ENCODE data around the gene EPHB6. TPM values are rescaled to one million over a fixed set of nuclear protein-coding genes. Genes with fewer than 3 reads are reported as not detected.

EPHB6 gene
- total RNA-seq, 1 experiment from 2014 or later, result 30.5 TPM

- Histone ChIP-seq H3K4me3 (ENCODE audit: low read length) (no peak overlapping the region), H3K4me2 (ENCODE audit: low read length) (no peak overlapping the region), H4K20me1 (ENCODE audit: low read length) (no peaks in the 10 kb centered on the region), H3K9me3 (ENCODE audit: low read length) (no peaks in the 10 kb centered on the region), H3K4me1 (ENCODE audit: insufficient read depth, low read length) (no peaks in the 10 kb centered on the region), H3K79me2 (ENCODE audit: low read length) (no peaks in the 10 kb centered on the region), H3K27me3 (ENCODE audit: low read length) (no peaks in the 10 kb centered on the region), H2AFZ (ENCODE audit: low read length) (no peak overlapping the region), H3K9me2 (replicated peaks; ENCODE audit: low read length) (no peaks in the 10 kb centered on the region), H3K9ac (ENCODE audit: low read length) (no peak overlapping the region), H3K36me3 (ENCODE audit: low read depth, low read length) (no peaks in the 10 kb centered on the region), H3K27ac (ENCODE audit: low read length) (no peak overlapping the region), H3F3A (ENCODE audit: low read length, unreplicated experiment) (no peaks in the 10 kb centered on the region)
- TF ChIP-seq CTCF (conservative IDR thresholded peaks at IDR 0.05; ENCODE audit: low read depth, low read length), result no peak
- no peak for TF ChIP-seq EZH2phosphoT487 (IDR thresholded peaks at IDR 0.05; ENCODE audit: borderline replicate concordance, low read length)
- no peak for TF ChIP-seq EZH2 (IDR thresholded peaks at IDR 0.05; ENCODE audit: low read length, unreplicated experiment)
- CTCF ChIA-PET, result no interaction called here
- intact Hi-C loops (cut with micrococcal nuclease), result loop anchor here (5.0 kb wide), 1 partner anchor 55 kb away; no protein-coding TSS in a partner anchor
- no peak for DNase-seq
- POLR2A ChIA-PET (ENCODE audit: unreplicated experiment), result no interaction called here
- no peak for ATAC-seq
- BruUV-seq (replicated peaks), result no TSS peak
These were observed 12.7 kb downstream of the EPHB6 start for GRCh38 chr7:142867398-142868187.

- no peak overlapping the region for H3K4me3 ChIP-seq (ENCODE audit: low read length)
- no peaks in the 10 kb centered on the region for H3K36me3 ChIP-seq (ENCODE audit: low read depth, low read length)
- H3K9ac ChIP-seq (ENCODE audit: low read length), result no peak overlapping the region
- ATAC-seq (no peak), DNase-seq (no peak)
- no peaks in the 10 kb centered on the region for H4K20me1 ChIP-seq (ENCODE audit: low read length)
- TF ChIP-seq EZH2phosphoT487 (IDR thresholded peaks at IDR 0.05; ENCODE audit: borderline replicate concordance, low read length), result no peak
- TF ChIP-seq CTCF (conservative IDR thresholded peaks at IDR 0.05; ENCODE audit: low read depth, low read length), result peak; percentile 20; the same call in 1 of the 2 replicates
- H3F3A ChIP-seq (ENCODE audit: low read length, unreplicated experiment), result no peaks in the 10 kb centered on the region
- intact Hi-C loops (cut with micrococcal nuclease), result loop anchor here (5.0 kb wide), 1 partner anchor 56 kb away; no protein-coding TSS in a partner anchor
- H3K27ac ChIP-seq (ENCODE audit: low read length), result no peak overlapping the region
- no peaks in the 10 kb centered on the region for H3K79me2 ChIP-seq (ENCODE audit: low read length)
- H3K9me2 ChIP-seq (replicated peaks; ENCODE audit: low read length), result no peaks in the 10 kb centered on the region
- no peaks in the 10 kb centered on the region for H3K4me1 ChIP-seq (ENCODE audit: insufficient read depth, low read length)
- no peak overlapping the region for H3K4me2 ChIP-seq (ENCODE audit: low read length)
- ChIA-PET POLR2A (ENCODE audit: unreplicated experiment) (no interaction called here), CTCF (no interaction called here)
- H3K9me3 ChIP-seq (ENCODE audit: low read length), result no peaks in the 10 kb centered on the region
- H2AFZ ChIP-seq (ENCODE audit: low read length), result no peak overlapping the region
- no TSS peak for BruUV-seq (replicated peaks)
- H3K27me3 ChIP-seq (ENCODE audit: low read length), result no peaks in the 10 kb centered on the region
These were observed 13.5 kb downstream of the EPHB6 start for GRCh38 chr7:142868188-142868985.

All from PC-3 (cell line).